ENCODE data around the gene BLM. TPM values are rescaled to one million over a fixed set of nuclear protein-coding genes. Genes with fewer than 3 reads are reported as not detected.

BLM gene
- total RNA-seq, 1 donor from 2014 or later = 5.6 TPM

- no peaks in the 10 kb centered on the region for H3K27me3 ChIP-seq (ENCODE audit: control insufficient read depth, insufficient read depth, low read length)
- no peak overlapping the region for H3K4me3 ChIP-seq (ENCODE audit: low read depth, low read length)
- DNase-seq (ENCODE audit: low read depth) = no peak
- TF ChIP-seq, protein P1, sequence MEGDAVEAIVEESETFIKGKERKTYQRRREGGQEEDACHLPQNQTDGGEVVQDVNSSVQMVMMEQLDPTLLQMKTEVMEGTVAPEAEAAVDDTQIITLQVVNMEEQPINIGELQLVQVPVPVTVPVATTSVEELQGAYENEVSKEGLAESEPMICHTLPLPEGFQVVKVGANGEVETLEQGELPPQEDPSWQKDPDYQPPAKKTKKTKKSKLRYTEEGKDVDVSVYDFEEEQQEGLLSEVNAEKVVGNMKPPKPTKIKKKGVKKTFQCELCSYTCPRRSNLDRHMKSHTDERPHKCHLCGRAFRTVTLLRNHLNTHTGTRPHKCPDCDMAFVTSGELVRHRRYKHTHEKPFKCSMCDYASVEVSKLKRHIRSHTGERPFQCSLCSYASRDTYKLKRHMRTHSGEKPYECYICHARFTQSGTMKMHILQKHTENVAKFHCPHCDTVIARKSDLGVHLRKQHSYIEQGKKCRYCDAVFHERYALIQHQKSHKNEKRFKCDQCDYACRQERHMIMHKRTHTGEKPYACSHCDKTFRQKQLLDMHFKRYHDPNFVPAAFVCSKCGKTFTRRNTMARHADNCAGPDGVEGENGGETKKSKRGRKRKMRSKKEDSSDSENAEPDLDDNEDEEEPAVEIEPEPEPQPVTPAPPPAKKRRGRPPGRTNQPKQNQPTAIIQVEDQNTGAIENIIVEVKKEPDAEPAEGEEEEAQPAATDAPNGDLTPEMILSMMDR (IDR thresholded peaks at IDR 0.05; ENCODE audit: insufficient read depth, low read length, poor library complexity, severe bottlenecking) = no peak
- no peaks in the 10 kb centered on the region for H3K36me3 ChIP-seq (ENCODE audit: control insufficient read depth, insufficient read depth, low read length)
These were observed 138.0 kb downstream of the BLM start for GRCh38 chr15:90855139-90855538.

GRCh38 chr15:90857337-90857736 is 140.2 kb downstream of the BLM start:
- no peaks in the 10 kb centered on the region for H3K27me3 ChIP-seq (ENCODE audit: control insufficient read depth, insufficient read depth, low read length)
- no peak for DNase-seq (ENCODE audit: low read depth)
- no peak overlapping the region for H3K4me3 ChIP-seq (ENCODE audit: low read depth, low read length)
- TF ChIP-seq, protein P1 (IDR thresholded peaks at IDR 0.05; ENCODE audit: insufficient read depth, low read length, poor library complexity, severe bottlenecking) = no peak
- H3K36me3 ChIP-seq (ENCODE audit: control insufficient read depth, insufficient read depth, low read length) = no peaks in the 10 kb centered on the region

DNA sequence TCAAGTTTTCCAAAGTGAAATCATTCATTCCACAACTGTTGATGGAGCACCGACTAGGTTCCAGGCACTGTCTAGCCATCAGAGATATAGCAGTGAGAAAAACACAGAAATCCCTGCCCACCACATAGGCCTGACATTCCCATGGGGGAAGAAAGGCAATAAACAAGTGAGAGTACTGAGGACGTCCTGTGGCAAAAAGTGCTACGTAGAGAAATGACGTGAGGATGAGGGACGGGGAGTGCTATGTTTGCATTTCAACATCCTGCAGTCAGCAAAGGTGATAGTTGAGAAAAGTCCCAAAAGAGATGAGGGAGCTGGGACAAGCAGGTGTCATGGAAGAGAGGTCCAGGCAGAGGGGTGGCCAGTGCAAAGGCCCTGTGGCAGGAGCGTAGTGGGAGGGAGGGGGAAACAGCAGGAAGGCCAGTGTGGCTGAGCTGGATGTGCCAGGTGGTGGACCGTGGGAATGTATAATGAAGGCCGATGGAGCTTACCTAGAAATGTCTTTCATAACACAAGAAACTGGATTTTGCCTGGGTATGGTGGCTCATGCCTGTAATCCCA is 140.8 kb downstream of the BLM start:
- DNase-seq (ENCODE audit: low read depth) = no peak
- no peak overlapping the region for H3K4me3 ChIP-seq (ENCODE audit: low read depth, low read length)
- no peaks in the 10 kb centered on the region for H3K36me3 ChIP-seq (ENCODE audit: control insufficient read depth, insufficient read depth, low read length)
- TF ChIP-seq, protein P1 (IDR thresholded peaks at IDR 0.05; ENCODE audit: insufficient read depth, low read length, poor library complexity, severe bottlenecking) = no peak
- H3K27me3 ChIP-seq (ENCODE audit: control insufficient read depth, insufficient read depth, low read length) = no peaks in the 10 kb centered on the region

- TF ChIP-seq, protein P1 (IDR thresholded peaks at IDR 0.05; ENCODE audit: insufficient read depth, low read length, poor library complexity, severe bottlenecking) = no peak
- no peaks in the 10 kb centered on the region for H3K27me3 ChIP-seq (ENCODE audit: control insufficient read depth, insufficient read depth, low read length)
- H3K4me3 ChIP-seq (ENCODE audit: low read depth, low read length) = no peak overlapping the region
- no peak for DNase-seq (ENCODE audit: low read depth)
- no peaks in the 10 kb centered on the region for H3K36me3 ChIP-seq (ENCODE audit: control insufficient read depth, insufficient read depth, low read length)
These were observed 142.3 kb downstream of the BLM start for GRCh38 chr15:90859234-90860131.

GRCh38 chr15:90860450-90860849 is 143.3 kb downstream of the BLM start:
- no peaks in the 10 kb centered on the region for H3K36me3 ChIP-seq (ENCODE audit: control insufficient read depth, insufficient read depth, low read length)
- DNase-seq (ENCODE audit: low read depth) = no peak
- TF ChIP-seq, protein P1 (IDR thresholded peaks at IDR 0.05; ENCODE audit: insufficient read depth, low read length, poor library complexity, severe bottlenecking) = no peak
- H3K27me3 ChIP-seq (ENCODE audit: control insufficient read depth, insufficient read depth, low read length) = no peaks in the 10 kb centered on the region
- H3K4me3 ChIP-seq (ENCODE audit: low read depth, low read length) = no peak overlapping the region

Measured in kidney epithelial cell (primary cell).